CD1c-positive myeloid dendritic cell (primary cell): ENCODE data around the gene FOLR3.
"Not testable (repeated sequence)": the region's sequence is repeated elsewhere in the genome, so short reads cannot be mapped to it uniquely, and the experiment has no call there.

Experiments used
- DNase-seq: peaks from one replicate; pipeline ENCODE4 v3.0.0-alpha.2; 2016; ENCODE audit errors: extremely low spot score

Gene FOLR3

GRCh38 chr11:72123117-72123653 lies 12.3 kb upstream of the FOLR3 start:
- no peak for DNase-seq

GRCh38 chr11:72124046-72124445 lies 11.5 kb upstream of the FOLR3 start:
- no peak for DNase-seq

DNA sequence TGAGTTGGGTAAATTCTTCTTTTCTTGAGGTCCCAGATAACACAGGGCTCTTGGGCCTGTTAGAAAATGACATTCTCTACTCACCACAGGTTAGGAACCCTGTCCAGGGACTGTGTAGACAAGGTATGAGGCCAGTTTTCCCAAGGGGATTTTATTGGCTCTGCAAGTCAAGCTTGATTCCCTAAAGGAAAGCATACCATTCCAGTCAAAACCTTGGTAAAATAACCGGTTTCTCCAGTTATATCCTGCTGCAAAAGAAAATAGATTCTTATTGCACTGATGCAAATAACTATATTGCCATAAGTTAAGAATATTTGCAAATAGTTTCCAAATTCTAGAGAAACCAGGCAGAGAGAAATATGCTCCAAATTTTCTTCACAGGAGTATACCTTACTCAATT lies 9.6 kb upstream of the FOLR3 start:
- DNase-seq: no peak

DNA sequence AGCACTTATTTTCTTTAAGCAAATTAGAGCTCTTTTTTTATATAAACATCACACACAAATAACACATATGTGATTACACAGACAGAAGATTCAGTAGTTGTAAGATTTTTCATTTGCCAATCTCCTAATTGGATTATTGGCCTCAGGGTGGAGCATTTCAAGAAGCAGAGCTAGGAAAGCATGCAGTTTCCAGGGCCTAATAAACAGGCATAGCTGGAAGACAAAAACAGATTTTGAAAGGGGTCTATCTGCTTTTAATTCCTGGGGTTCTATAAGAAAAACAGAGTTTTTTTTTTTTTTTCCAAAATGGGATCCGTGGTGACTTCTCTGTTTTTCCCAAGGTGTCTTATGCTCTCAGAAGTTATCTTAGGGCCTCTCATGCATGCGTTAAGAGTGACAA lies 7.6 kb upstream of the FOLR3 start:
- no peak for DNase-seq

- no peak for DNase-seq
These were observed 6.1 kb upstream of the FOLR3 start for GRCh38 chr11:72129381-72129780.

DNA sequence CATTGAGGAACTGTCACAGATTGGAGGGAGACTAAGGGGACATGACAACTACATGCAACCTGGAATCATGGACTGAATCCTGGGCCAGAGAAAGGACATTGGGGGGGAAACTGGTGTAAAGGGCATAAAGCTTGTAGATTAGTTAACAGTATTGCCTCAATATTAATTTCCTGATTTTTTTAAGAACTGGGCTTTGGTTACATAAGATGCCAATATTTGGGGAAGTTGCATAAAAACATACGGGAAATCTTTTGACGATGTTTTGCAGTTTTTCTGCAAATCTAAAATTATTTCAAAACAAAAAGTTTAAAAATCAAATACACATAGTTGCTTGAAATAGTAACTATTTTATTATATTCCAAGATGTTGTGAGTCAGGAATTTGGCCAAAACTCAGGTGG lies 2.9 kb upstream of the FOLR3 start:
- DNase-seq: peak; percentile 71

DNA sequence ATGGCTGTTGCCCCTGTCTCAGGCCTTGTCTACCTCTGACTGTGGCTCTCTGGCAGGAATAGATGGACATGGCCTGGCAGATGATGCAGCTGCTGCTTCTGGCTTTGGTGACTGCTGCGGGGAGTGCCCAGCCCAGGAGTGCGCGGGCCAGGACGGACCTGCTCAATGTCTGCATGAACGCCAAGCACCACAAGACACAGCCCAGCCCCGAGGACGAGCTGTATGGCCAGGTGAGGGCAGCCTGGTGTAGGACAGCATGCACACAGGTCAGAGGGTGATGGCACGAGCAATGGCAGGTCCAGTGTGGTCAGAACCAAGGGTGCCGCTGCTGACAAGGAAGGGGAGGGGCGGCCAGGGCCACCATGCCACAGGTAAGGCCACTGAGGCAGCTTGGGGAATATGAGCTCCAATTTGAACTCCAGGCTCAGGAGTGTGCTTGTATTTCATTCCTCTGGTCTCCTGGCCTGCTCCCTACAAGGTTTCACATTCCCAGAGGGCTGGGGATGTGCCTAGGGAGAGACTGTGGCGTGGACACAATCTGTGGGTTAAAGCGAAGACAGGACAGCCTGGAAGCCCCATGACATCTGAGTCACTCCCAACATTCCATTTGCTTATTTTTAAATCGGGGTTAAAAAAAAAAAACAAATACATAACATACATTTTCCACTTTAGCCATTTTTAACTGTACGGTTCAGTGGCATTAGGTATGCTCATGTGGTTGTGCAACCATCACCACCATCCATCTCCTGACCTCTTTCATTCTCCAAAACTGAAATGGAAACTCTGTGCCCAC lies 562 bp downstream of the FOLR3 start:
- DNase-seq: no peak

DNA sequence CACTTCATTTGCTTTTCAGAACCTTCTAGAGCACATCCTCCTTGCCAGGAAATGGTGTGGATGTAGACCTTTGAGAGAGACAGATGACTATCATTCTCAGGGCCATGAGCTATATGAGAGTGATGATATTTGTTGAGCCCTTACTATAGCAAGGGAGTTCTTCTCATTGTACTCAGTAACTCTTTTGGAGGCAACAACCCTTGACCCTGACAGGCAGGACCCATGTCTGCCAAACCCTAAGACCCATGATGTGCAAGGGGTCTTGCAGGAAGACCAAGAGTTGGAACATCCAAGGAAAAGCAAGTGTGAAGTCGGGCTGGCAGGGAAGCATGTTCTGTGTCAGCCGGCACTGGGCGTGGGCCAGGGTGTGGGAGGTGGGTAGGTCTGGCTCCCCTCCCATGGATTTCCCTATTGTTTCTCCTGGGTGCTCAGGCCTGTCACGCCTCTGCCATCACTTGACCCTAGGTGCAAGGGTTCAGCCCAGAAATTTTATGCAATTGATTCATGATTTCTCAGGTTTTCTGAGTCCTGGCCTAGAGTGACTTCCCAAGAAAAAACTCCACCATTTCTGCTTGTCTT lies 1.2 kb downstream of the FOLR3 start:
- no peak for DNase-seq

- DNase-seq: no peak
These were observed 3.4 kb downstream of the FOLR3 start for GRCh38 chr11:72138821-72139390.

DNA sequence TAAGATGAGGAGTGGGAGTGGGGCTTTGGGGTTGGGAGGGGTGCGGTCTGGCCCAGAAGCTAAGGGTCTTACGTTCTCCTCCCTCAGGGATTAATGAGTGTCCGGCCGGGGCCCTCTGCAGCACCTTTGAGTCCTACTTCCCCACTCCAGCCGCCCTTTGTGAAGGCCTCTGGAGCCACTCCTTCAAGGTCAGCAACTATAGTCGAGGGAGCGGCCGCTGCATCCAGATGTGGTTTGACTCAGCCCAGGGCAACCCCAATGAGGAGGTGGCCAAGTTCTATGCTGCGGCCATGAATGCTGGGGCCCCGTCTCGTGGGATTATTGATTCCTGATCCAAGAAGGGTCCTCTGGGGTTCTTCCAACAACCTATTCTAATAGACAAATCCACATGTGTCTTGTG lies 4.0 kb downstream of the FOLR3 start:
- DNase-seq: no peak

- no peak for DNase-seq
These were observed 5.1 kb downstream of the FOLR3 start for GRCh38 chr11:72140661-72141060.

DNA sequence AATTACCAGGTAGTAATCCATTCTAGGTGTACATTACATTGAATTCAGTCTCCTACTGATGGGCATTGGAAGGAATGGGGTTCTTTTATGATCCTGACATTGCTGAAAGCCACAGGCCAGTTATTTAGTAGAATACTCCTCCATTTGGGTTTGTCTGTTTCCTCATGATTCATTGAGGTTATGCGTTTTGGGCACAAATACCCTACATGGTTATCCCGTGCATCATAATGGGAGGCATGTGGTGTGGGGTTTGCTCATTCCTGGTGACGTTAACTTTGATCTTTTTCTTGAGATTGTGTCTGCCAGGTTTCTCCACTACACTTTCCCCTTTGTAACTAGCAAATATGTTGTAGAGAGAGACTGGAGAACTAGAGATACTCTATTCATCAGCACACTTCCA lies 5.5 kb downstream of the FOLR3 start:
- no peak for DNase-seq

- not testable (repeated sequence) for DNase-seq
These were observed 6.6 kb downstream of the FOLR3 start for GRCh38 chr11:72142086-72142485.

GRCh38 chr11:72142543-72142942 lies 7.0 kb downstream of the FOLR3 start:
- not testable (repeated sequence) for DNase-seq

DNA sequence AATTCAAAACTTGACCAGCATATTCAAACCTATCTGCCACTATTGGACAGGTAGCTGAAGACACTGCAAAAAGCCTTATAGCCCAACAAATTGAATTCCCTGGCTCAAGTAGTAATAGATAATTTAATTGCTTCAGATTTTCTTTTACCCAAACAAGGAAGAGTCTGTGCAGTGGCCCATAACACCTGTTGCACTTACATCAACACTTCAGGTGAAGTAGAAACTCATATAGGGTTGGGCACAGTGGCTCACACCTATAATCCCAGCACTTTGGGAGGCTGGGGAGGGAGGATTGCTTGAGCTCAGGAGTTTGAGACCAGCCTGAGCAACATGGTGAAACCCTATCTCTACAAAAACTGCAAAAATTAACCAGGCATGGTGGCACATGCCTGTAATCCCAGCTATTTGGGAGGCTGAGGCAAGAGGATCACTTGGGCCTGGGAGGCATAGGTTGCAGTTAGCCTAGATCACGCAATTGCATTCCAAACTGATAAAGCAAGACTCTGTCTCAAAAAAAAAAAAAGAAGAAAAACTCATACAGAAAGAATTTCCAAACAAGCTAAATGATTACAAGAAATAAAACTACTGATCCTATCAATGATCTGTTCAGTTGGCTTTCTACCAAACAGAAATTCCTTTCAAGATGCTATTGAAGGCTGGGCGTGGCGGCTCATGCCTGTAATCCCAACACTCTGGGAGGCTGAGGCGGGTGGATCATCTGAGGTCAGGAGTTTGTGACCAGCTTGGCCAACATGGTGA lies 9.5 kb downstream of the FOLR3 start:
- no peak for DNase-seq

DNA sequence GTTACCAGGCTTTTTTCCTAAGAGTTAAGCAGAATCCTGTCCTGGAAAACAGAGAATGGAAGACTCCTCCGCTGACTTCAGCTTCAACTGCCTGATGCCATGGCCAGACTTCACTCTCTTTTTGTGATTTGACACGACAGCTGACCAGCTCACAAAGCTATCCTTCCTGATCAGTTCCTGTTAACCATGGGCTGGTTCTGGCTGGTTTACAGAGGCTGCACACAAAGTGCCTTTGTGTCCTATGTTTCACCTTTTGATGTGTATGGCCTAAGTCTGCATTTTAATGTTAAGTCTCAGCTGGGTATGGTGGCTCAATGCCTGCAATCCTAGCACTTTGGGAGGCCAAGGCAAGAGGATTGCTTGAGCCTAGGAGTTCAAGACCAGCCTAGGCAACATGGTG lies 11.1 kb downstream of the FOLR3 start:
- DNase-seq: no peak

DNA sequence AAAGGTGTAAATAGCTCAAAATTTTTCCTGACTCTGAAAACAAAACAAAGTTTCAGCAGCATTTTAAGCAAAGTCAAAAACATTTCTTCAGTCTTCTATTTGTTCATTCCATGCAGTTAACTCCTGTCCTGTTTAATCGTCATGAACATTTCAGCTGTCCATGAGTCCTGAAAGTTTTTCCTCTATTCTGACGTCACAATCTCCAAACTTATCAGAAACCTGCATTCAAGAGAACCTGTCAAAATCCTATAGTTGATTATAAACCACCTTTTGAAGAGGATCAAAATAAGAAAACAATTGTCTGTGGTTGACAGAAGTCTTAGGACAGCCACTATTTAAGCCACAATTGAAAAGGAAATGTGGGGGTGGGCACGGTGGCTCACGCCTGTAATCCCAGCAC lies 15.4 kb downstream of the FOLR3 start:
- DNase-seq: no peak

- DNase-seq: not testable (repeated sequence)
These were observed 18.3 kb downstream of the FOLR3 start for GRCh38 chr11:72153874-72154273.

- no peak for DNase-seq
These were observed 19.3 kb downstream of the FOLR3 start for GRCh38 chr11:72154816-72155215.

- no peak for DNase-seq
These were observed 20.2 kb downstream of the FOLR3 start for GRCh38 chr11:72155751-72156150.

DNA sequence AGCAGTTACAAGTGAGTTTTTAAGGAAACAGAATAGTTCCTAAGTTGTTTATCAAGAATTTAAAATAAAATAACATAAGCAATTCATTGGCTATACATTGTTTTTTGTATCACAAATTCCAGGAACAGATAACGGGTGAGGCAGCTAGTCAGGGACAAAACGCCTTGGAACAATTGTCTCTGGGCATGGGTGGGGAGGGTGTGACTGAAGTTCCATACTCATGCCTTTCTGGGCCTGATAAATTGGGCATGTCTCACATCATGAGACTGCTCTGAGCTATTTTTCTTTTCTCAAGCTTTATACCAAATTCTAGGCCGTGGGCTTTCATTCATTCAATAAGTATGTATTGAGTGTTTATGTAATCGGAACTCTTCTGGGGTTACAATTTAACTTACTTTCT lies 21.6 kb downstream of the FOLR3 start:
- DNase-seq: no peak

DNA sequence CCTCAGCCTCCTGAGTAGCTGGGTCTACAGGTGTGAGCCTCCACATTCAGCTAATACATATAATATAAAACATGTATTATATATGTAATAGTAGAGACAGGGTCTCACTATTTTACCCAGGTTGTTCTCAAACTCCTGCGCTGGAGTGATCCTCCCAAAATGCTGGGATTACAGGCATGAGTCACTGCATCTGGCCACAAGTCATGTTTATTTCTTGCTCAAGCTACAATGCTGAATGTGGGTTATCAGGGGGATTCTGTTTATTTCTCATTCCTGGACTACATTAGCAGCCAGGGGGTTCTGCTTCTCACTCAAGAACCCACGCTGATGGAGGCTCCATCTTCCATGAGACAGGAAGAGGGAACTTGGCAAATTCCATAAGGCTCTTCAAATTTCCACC lies 24.8 kb downstream of the FOLR3 start:
- no peak for DNase-seq
